HG03139 (cell line): ENCODE results near the gene JCAD.
"Not testable (repeated sequence)": the region's sequence is repeated elsewhere in the genome, so short reads cannot be mapped to it uniquely, and the experiment has no call there.

ENCODE experiments used
- ATAC-seq: cut with Tn5 transposase; IDR thresholded peaks from one replicate; pipeline ENCODE4 v1.9.1; 2021; ENCODE audit not compliant: unreplicated experiment

The JCAD gene

DNA sequence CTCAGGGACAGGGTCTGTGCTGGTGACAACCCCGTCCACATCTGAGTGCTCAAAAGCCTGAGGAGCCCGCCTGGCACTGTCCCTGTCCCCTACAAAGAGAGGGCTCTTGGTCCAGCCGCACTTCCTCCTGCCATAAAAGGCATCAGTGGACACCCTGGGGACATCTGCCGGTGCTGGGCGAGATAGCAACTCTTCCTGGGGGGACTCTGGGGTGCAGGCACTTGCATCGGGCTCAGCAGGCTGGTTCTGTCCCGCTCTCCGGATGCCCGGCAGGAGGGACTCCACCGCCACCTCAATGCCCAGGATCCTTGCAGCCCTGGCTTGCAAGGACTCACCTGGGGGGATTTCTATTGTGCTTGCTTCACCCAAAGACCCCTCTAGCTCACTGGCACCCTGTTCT, 32.8 kb downstream of the JCAD start:
- no peak for ATAC-seq

DNA sequence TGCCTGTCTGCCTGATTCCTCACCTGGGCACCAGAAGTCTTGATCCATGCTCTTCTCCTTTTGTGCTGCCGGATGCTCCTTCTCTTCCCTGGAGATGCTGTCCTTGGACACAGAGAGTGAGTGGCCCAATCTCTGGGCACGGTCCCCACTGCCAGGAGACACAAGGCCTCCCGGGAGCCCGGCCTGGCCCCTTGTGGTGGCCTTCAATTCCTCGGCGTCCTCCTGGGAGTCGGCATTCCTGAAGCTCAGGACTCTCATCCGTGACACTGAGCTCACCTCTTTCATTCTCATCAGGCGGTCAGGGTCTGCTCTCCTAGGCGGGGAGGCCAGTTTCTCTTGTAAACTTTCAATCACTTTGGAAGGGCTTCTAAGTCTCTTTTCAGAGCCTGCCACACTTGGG, 33.3 kb downstream of the JCAD start:
- ATAC-seq = no peak

DNA sequence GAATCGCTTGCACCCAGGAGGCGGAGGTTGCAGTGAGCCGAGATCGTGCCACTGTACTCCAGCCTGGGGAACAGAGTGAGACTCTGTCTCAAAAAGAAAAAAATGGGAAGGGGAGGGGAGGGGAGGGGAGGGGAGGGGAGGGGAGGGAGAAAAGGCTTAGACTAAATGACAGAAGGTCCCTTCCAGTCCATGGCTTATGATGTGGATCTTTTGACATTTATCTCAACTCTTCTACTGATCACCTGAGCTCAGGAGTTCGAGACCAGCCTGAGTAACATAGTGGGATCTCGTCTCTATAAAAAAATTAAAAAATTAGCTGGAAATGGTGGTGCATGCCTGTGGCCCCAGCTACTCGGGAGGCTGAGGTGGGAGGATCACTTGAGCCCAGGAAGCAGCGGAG, 34.0 kb downstream of the JCAD start:
- not testable (repeated sequence) for ATAC-seq

DNA sequence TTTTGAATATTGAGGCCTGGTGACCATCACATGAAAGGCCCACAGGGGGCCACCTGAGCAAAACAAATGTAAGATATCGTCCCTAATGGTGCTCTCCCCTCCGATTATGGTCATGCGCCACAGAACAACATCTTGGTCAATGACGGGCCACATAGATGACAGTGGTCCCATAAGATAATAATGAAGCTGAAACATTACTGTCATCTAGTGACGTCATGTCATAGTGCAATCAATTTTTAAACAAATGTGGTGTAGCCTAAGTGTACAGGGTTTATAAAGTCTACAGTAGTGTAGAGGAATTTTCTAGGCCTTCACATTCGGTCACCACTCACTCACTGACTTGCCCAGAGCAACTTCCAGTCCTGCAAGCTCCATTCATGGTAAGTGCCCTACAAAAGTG, 36.8 kb downstream of the JCAD start:
- ATAC-seq = no peak

DNA sequence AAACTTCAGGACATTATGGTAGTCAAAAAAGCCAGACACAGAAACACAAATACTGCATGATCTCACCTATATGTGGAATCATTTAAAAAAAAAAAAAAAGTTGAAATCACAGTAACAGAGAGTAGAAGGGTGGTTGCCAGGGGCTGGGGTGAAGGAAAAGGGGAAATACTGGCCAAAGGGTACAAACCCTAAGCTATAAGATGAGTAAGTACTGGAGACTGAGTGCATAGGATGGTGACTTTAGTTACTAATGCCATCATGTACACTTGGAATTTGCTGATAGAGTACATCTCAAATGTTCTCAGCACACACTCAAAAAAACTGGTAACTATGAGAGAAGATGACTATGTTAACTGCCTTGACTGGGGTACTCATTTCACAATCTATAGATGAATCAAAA, 39.9 kb downstream of the JCAD start:
- no peak for ATAC-seq

DNA sequence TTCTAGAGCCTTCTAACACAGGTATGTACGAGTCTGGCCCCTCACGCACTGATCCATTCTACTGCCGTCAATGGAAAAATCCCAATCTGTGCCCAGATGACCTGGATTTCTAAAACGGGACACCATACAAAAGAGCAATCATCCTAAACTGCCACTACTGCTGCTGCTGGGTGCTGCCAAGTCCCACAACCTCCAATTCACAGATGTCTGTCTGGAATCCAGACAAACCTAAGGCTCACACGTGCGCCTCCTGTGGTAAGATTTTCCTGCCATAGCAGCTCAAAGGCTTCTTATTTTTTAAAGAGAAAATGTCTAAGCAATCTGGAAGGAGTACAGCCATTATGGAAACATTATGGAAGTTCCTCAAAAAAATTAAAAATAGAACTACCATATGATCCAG, 40.9 kb downstream of the JCAD start:
- ATAC-seq = no peak

DNA sequence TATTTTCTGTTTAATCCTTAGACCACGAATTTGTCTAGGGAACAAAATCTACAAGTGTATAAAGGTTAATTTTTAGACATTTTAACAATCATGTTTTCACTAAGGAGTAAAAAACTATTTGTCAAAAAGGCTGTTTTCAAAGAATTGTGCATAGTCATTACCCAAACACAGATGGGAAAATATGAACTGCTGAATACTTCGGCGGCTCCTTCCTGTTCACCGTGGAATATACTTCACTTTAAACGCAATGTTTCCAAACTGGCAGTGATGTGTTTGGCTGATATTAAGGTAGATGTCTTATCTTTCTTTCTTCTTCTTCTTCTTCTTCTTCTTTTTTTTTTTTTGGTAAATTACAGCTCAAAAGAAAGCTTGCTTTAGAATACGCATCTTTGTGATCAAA, 41.4 kb downstream of the JCAD start:
- ATAC-seq = no peak

DNA sequence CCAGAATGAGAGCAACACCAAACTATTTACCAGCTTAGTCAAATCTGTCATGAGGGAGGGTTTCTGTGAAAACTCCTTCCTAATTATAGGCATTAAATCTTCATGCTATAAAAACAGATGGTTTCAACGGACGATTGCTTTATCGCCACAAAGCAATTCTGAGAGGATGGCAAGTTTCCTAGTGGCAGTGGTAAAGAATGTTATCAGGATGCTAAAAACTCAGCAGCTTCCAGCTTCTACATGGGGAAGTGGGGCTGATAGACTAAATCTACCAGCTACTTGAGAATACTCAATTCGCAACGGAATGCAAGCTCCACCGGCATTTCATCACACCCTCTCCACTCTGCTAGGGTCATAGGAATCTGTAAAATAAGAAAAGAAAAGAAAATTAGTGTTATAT, 41.8 kb downstream of the JCAD start:
- no peak for ATAC-seq

DNA sequence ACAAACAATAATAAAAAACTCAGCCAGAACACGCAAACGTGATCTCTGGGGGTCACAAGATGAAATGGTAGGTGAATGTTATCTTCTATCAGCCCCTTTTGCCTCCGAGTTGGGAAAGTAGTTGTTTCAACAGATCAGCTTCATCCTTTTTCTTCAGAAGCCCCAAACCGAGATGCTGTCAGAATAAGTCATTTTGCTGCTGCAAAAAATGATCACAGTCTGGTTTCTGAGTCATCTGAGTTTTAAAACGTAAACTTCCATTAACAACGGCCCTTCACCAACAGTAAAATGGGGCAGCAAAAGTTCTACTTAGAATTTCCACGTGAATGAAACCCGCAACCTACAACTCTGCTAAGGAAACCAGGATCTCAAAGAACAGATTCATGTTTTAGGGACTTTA, 44.9 kb downstream of the JCAD start:
- no peak for ATAC-seq

DNA sequence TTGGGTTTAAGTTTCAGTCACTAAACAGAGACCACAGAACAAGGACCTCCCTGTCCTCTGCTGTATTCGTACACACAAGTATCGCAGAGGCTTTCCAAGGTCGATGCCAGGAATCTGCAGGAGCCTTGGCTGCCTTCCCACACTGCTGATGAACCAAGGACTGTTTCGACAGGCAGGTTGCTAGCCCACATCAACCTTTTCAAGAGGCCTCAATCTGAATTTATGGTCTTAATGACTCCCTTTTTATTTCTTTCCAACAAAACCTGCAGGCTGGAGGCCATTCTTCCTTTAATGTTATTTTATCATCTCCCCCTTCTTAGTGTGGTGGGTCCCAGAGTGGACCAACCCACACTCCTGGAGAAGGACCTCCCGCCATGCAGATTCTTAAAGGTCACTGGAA, 45.6 kb downstream of the JCAD start:
- no peak for ATAC-seq

DNA sequence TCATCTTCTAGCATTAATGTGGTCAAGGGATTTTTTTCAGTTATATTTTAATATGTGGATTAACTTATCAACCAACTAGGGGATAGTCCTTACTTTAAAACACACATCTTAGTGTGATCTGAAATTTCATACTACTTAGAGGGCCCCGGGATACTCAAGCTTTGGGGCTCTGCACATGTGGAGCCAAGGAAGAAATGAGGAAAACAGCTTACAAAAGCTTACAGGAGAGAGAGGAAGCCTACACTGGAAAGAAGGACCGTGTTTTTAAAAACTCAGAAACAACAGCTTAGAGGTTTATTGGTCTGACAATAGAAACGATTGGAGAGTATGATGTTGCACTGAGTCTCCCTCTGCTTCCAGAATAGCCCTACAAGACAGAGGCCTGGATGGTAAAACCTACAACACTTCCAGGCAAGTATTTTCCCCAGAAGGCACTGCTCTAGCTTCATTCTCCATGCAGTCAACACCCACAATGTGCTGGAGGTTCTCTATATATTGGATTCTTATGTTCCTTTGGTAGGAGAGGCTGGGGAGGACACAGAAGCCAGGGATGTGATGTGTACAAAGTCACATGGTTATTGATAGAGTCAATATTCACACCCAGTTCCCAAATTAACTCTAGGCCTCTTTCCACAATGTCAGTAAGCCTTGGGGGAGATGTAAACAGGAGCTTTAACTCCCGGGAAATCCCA, 47.3 kb downstream of the JCAD start:
- no peak for ATAC-seq

DNA sequence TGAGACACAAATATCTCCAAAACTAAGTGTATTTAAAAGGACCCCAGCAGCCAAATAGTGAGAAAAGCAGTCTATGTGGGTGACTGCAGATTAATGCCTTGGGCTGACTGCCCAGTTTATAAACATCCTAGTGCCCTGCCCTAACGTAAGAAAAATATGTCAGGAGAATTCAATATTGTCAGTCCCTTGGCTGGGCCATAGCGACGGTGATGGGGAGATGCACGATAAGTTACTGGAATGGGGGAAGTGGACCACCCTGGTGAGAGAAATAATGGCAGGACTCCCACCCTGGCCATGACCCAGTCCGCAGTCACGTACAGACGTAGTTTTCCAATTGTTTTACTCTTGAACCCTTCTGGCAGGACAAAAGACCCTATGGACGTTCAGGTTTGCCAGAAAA, 48.0 kb downstream of the JCAD start:
- no peak for ATAC-seq

DNA sequence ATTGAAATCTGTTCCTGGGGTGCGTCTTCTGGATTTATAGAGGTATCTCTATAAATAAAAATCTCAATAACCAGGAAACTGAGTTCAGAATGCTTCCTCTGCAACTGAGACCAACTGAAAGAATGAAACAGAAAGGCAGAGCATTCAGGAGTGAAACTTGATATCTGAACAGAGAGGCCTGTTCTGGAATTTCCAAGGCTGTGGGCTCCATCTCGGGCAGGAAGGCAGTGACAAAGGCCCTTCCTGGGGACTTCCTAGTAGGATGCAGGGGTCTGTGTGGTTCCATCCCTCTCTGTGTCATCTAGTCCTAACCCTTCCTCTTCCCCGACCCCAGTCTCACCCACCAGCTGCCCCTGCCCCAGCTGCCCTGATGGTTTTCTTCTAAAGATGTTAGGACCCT, 52.0 kb downstream of the JCAD start:
- ATAC-seq = no peak

DNA sequence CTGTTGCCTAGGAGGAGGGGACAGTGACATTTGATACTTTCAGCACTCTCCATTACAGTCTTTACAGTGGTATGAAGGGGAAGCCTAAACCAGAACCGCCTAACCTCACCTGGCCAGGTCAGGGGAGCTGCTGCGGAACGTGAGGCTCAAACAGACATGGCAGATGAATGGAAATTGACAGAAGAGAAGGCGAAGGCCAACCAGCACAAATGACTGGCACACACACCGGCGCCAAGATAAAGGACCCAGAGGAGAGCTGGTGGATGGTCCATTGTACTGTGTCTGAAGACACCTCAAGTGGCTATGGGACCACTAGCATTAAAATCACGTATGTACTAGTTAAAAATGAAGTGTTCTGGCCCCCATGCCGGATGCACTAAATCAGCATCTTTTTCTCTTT, 53.0 kb downstream of the JCAD start:
- no peak for ATAC-seq

DNA sequence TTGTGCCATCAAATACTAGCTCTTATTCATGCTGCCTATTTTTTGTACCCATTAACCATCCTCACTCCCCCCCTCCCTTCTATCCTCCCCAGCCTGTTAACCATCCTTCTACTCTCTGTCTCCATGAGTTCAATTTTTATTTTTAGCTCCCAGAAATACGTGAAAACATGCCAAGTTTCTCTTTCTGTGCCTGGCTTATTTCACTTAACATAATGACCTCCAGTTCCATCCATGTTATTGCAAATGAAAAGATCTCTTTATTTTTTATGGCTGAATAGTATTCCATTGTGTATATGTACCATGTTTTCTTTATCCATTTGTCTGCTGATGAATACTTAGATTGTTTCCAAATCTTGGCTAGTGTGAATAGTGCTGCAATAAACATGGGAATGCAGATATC, 54.3 kb downstream of the JCAD start:
- not testable (repeated sequence) for ATAC-seq

DNA sequence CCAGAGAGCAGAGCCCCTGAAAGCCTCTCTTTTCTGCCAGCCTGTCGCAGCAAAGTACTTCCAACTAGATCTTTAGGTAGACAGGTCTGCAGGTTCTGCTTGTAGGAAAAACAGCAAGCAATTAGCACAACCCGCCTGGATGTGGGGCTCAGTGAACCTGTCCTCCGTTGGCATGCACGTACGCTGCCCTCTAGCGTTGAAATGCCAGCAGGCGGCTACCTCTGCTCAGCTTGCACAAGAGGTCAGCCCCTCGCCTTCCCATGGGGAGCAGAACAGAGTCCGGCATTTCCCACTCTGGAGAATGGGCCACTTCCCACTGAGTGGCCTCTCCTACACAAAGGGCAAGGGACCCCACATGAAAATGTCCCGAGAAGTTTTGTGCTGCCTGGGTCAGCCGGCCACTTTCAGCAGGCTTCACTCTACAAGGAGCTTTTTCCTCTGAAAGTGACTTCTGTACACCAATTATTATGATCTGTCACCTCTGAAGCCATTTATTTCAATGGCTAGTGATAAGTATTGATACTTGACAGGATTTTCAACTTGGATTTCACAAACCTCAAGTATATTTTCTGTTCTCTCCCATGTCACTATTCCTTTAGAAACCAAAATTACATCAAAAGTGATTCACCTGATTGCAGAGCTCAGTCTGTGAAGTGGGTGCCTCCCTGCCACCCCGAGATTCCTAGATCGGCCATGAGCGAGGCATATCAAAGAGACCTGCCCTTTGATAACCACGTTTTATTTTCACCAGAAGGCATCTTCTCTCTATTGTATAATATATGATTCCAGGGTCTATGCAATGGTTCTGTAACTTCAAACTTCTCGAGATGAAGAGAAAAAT, 56.7 kb downstream of the JCAD start:
- ATAC-seq = no peak

DNA sequence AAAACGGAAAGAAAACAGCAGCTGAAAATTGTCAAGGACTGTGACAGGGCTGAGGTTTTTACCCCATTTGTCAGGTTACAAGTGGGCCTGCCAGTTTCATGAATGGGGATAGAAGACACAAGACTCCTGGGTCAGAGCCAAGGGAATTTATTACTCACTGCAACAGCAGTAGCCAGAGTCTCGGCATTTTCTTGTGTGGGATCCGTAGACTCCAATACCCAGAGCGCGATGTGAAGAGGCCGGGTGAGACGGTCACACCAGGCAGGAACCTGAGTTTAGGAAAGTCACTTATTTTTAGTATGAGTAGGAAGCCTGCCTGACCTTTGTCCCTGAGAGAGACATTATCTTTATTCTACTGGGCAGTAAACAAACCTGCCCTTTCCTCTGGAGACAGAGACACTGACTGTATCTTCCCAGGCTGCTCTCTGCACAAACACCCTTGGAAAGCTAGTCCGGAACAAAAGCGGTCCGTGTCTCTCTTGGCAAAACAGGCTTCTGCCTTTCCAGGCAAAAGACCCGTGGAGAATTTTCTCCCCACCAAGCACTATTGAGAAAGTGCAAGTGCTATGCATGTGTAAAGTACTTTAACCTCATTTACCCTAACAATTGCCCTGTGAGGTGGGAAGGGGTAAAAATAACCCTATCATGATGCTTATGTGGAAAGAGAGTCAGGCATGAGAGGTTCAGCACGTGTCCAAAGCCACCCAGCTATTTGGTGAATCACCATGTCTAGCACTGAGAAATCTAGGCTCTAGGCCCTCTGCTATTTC, 58.4 kb downstream of the JCAD start:
- ATAC-seq = no peak

DNA sequence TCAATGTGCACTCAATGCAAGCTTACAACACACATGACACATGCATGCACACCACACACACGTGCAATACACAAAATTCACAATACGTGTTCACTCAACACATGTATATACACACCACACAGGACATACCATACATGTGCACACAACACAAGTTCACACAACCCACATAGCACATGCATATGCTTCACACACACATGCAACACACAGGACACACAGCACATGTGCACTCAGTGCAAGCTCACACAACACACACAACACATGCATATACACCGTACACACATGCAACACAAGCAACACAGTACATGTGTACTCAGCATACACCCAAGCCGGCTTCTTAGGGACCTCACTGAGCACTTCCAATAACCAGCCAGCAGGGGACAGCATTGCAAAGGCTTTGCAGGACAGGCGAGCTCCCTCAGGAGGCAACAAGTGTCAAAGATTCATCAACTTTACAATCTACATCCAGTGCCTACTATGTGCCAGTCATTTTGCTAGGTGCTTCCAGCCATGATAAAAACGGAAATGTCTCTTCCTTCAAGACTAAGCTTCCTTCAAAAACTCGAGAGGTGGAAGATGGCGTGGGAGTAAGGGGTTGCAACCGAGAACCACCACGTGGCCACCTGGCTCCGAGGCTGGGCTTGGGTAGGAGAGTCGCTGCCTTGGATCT, 61.1 kb downstream of the JCAD start:
- ATAC-seq = peak; percentile 84

DNA sequence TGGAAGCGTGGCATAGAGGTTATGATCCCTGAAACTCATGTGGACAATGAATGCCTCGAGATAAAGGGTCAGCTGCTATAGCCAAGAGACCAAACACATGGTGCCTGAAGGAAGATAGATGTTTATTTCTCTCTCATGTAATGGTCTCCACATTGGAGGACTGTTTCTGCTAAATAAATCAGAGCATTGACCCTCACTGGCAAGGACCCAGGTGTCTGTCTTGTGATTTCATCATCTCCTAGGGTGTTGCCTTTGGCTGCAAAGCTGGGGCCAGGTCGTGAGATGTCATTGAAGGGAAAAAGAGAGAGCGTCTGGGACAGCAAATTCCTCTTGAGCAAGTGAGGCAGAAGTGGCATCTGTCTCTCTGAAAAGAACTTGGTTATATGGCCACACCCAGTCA, 64.6 kb downstream of the JCAD start:
- no peak for ATAC-seq

DNA sequence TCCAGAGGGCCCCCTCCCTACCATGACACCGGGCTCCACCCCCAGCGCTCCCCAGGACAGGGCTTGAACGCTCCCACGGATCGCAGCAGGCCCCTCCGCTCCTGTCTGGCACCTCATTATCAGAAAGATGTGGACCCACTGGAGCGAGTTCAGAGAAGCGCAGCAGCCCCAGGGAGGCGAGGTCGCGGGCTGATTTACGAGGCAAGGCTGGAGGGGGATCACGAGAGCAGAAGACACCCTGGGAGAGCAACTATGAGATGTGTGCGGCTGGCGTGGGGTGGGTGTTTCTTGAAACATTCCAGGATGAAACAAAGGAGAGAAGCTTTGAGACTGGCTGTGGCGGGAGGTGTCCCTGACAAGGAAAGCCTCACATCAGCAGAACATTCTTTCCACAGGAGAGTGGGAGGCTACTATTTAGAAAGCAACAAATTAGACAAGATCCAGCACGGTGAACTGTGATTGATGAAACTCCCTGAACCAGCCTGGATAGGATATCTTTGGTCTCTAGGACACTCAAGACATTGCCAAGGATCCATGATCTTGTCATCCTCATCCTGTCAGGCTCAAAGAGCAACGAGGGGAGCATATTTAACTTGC, 66.0 kb downstream of the JCAD start:
- ATAC-seq = no peak

DNA sequence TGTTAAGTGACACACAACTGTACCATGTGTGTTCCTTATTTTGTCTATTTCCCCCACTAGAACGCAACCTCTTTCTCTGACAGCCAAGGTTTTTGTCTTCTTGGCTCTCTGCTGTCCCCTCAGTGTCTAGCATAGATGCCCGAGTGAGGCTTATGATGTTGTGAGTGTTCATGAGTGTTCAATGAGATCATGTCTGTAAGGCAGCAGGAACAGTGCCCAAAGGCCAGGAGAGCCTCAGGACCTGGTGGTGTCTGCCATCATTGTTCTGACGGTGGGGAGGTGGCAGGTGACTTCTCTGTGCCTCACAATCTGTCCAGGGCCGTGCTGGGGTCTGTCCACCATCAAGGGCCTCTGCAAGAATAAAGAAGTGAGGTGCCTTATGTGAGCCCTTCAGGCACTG, 66.5 kb downstream of the JCAD start:
- no peak for ATAC-seq
